T47D (cell line): Measurements from ENCODE around the gene RGL3.

Experiments used
- DNase-seq, 2 experiments: peaks; one replicate each; pipeline versions ENCODE4 v3.0.0 to v3.0.0-alpha.2; 2011 to 2012; ENCODE audit warnings: low read depth in 1 of 2, low spot score in 1 of 2
- JUND ChIP-seq: IDR thresholded peaks from 2 replicates; pipeline ENCODE4 v1.6.1; 2012; ENCODE audit warnings: low read depth
- in situ Hi-C: cut with HindIII; loops from 2 replicates; pipeline ENCODE4 v1.10.0; 2016; ENCODE audit warnings: low sequenced_read_pairs, low pct_unique_long_range_greater_than_20kb

RGL3 gene

DNA sequence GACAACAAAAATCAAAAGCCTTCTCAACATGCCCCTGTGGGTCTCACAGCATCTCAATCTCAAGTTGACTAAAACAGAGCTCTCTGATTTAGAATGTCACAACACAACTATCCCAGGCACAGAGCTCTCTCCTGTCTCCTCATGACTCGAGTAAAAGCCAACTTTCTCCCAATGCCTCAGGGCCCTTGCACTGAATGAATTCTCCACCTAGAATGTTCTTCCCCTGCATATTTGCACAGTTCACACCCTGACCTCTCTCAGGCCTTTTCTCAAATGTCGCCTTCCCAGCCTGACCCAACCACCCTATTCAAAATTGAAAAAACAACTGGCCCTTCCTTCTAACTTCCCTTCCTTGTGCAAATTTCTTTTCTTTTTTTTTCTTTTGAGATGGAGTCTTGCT lies 48.4 kb downstream of the RGL3 start:
- in situ Hi-C loops = no loop called here
- TF ChIP-seq JUND = no peak
- DNase-seq = no peak

DNA sequence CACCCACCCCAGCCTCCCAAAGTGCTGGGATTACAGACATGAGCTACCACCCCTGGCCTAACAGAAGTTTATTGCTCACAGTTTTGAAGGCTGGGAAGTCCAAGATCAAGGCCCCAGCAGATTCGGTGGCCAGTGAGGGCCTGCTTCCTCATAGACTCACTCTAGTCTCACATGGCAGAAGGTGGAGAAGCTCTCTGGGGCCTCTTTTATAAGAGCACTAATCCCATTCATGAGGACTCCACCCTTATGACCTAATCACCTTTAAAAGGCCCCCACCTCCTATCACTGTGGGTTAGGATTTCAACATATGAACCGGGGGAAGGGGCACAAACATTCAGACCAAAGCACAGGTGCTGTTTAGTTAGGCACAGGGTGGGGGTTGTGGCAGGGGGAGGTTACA lies 51.6 kb downstream of the RGL3 start:
- no peak for TF ChIP-seq JUND
- DNase-seq = no peak
- in situ Hi-C loops = no loop called here

DNA sequence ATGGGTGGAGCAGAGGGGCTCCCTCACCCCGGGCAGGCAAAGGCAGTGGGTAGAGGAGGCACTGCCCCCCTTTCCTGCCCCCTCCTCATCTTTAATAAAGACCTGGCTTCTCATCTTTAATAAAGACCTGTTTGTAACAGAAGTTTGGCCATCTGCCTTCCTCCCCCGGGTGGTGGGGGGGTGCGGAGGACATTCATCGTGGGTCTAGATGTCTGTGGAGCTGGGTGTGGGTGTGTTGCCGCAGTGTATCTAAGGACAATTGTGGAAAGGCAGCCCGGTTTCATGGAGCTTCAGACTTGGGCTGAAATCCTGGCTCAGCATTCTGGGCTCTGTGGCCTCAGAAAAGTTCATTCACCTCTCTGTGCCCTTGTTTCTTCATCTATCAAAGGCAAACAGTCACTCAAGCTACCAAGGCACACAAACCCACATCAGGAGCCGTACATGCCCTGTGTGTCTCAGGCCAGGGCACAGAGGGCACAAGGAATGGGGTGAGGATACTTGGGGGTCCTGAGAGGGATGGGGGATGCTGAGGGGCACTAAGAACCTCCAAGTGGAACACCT lies 53.5 kb downstream of the RGL3 start:
- in situ Hi-C loops = no loop called here

DNA sequence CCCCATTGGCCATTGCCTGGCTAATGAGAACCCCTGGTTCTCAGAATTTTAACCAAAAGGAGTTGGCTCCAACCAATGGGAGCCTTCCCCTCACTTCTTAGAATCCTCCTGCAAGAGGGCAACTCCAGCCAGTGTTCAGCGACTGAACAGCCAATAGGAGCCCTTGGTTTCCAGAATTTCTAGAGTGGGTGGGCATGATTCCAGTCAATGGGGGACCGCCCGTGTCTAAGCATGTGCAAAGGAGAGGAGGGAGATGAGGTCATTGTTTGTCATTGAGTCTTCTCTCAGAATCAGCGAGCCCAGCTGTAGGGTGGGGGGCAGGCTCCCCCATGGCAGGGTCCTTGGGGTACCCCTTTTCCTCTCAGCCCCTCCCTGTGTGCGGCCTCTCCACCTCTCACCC lies 54.2 kb downstream of the RGL3 start:
- DNase-seq = no peak
- TF ChIP-seq JUND = no peak
- in situ Hi-C loops = no loop called here

More for the DNA sequence above, 53.5 kb downstream of the RGL3 start:
- DNase-seq = no peak
- TF ChIP-seq JUND = no peak

DNA sequence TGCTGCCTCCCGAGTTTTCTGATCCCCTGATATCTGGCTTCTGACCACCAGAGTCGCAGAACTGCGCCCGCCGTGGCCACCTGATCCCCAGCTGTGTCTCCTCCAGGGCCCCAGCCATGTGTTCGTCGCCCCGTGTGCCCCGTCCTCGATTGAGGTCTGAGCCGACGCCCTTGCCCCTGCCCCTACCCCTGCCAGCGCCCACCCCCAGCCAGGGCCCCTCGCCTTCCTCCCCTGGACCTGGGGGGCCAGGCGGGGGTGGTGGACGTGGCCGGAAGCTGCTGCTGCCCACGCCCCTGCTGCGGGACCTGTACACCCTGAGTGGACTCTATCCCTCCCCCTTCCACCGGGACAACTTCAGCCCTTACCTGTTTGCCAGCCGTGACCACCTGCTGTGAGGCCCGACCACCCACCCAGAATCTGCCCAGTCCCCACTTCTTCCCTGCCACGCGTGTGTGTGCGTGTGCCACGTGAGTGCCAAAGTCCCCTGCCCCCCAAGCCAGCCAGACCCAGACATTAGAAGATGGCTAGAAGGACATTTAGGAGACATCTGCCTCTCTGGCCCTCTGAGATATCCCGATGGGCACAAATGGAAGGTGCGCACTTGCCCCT lies 54.7 kb downstream of the RGL3 start:
- in situ Hi-C loops = no loop called here
- no peak for DNase-seq

DNA sequence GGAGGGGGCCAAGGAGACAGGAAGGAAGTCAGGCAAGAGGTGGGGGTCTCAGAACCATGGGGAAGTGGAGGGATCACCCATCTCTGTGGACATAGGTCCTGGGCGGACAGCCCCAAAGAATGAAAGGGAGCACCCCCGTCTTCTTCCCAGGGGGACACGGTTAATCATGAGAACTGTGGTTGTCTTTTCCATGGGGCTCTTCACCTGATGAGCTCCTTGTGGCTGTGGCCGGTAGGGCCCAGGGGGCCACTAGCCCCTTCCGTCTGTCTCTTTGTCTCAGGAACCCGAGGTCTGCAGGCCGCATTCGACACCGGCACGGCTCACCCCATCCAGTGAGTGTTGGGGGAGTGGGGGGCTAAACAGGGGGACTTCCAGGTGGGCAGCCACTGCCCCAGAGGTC lies 55.2 kb downstream of the RGL3 start:
- TF ChIP-seq JUND = no peak
- DNase-seq = no peak
- in situ Hi-C loops = no loop called here

More for the DNA sequence above, 54.7 kb downstream of the RGL3 start:
- TF ChIP-seq JUND = no peak

DNA sequence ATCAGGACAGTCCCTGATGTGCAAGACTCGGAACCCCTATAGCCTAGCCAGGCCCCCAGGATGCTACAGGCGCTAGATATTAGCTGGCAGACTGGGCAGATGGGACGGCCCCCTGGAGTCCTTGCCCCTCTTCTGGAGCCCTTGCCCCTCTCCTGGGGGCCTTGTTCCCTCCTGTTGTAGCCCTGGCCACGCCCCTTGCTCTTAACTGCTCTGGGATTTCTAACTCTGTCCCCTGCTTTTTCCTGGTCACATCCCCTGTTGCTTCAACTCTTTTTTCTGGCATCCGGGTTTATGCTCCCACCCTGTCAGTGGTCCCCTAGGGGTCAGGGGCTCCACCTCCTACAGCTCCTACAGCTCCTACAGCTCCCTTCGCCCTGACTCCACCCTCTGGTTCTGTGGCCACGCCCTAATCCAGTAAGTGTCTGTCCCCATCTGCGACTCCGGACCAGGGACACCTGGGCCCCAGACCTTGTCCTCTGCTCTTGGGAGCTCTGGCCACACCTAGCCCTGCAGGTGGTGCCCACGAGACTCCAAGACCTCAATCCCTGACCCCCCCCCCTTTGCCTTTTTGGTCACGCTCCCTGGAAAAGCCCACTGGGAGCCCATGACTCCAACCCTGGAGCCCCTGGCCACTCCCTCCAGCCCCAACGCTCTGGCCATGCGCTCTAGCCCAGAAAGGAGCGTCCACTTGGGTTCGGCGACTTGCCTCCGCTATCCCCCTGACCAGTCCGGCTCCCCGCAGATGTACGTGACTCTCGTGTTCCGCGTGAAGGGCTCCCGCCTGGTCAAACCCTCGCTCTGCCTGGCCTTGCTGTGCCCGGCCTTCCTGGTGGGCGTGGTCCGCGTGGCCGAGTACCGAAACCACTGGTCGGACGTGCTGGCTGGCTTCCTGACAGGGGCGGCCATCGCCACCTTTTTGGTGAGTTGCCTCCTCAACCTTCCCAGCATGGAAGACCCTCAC lies 57.1 kb downstream of the RGL3 start:
- no peak for DNase-seq
- no peak for TF ChIP-seq JUND
- in situ Hi-C loops = no loop called here

DNA sequence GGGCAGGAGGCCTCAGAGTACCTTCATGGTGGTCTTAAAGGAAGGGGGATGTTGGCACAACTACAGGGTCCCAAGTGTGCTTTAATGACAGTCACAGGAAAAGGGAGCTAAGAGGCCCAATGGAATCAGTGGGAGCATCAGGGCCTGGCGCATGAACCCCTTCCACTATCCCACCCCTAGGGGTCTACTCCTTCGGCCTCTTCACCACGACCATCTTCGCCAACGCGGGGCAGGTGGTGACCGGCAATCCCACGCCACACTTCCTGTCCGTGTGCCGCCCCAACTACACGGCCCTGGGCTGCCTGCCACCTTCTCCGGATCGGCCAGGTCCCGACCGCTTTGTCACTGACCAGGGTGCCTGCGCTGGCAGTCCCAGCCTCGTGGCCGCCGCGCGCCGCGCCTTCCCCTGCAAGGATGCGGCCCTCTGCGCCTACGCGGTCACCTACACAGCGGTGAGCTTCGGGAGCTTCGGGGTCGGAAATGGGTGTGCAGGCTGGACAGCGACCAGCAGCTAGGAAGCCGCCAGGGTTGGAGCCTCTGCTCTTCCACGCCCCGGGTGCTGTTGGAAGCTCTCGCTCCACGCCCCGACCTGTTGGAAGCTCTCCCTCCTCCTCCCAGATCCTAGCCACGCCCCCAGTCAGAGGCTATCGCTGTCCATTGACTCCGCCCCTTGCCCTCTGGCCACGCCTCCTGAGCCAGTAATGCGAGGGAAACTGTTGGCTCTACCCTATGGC lies 57.9 kb downstream of the RGL3 start:
- in situ Hi-C loops = no loop called here
- TF ChIP-seq JUND = no peak
- no peak for DNase-seq

DNA sequence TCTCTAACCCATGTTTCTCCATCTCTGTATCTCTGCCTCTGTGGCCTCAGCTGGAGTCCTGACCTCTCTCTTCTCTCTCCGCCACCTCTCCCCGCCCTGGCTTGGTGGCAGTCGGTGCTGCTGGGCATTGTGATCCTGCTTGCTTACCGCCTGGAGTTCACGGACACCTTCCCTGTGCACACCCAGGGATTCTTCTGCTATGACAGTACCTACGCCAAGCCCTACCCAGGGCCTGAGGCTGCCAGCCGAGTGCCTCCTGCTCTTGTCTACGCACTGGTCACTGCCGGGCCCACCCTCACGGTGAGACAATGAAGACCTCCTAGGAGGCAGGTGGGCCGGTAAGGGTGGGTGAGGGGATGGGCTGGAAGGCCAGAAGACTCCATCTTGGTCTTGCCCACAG lies 59.7 kb downstream of the RGL3 start:
- in situ Hi-C loops = no loop called here
- DNase-seq = no peak
- TF ChIP-seq JUND = no peak

DNA sequence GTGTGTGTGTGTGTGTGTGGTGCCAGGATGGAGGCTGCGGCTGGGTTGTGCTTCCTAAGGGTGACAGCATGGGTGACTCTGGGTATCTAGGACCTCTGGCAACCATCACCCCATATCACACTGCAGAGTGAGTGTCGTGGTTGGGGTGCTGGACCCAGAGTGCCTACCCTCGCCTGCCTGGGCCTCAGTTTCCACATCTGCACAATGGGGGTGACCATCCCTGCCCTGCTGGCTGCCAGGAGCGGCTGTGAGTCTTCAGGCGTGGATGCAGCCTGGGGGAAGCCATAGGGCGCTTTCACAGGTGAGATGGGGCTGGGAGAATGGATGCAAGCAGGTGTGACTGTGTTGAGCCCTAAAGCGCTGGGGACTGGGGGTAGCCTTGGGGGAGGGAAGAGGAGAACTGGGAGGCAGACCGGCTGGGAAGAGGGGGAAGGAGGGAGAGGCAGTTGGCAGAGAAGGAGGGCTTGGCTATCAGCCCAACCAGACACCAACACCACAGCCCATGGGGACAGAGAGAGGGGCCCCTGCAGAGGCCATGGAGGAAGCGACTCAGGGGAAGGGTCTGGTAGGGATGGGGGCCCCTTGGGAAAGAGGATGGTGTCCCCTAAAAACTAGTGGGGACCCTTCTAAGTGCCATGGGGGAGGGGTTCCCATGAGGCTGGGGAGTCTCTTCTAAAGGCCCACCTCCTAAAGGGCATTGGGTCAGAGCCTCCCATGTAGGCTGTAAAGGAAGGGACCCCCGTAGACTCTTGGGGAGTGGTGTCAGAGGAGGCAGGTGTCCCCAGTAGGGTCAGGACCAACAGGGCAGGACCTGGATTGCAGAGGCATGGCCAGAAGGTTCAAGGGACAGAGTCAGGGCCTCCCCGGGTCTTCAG lies 62.2 kb downstream of the RGL3 start:
- in situ Hi-C loops = no loop called here
- no peak for TF ChIP-seq JUND
- DNase-seq = no peak

DNA sequence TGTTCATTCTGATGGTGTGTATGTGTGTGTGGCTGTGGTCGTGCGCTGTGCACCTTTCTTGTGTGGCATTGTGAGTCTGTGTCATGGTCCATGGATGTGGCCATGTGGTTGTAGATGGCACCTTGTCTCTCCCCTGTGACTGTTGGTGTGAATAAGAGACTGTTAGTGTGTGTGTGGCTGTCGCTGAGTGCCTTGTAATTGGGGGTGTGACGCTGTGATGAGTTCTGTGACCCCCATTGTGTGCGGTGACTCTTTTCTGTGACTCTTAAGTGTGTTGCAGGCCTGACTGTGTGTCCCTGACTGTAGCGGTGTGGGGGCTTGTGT lies 63.1 kb downstream of the RGL3 start:
- DNase-seq = no peak
- in situ Hi-C loops = no loop called here
- no peak for TF ChIP-seq JUND
